HEK293 (cell line): Measurements from ENCODE around the gene UPB1.

Experiments
- CTCF ChIA-PET: fragments of 350-600 bp; formaldehyde crosslinking; extraction: SDS; loops from one replicate; lab custom pipeline; 2021; ENCODE audit warnings: antibody characterized with exemption; lab: Yijun Ruan, JAX
- POLR2A ChIA-PET: fragments of 300-600 bp; formaldehyde crosslinking; extraction: SDS; loops from one replicate; lab custom pipeline; 2020; ENCODE audit warnings: antibody characterized with exemption, inconsistent platforms; lab: Yijun Ruan, JAX
- H3K27ac ChIP-seq: fragments of 200-500 bp; sonication (Bioruptor generic); 2 replicates; pipeline ENCODE4 v1.5.1; 2014; ENCODE audit warnings: low read depth, low read length, control low read depth, inconsistent platforms; ENCODE audit errors: extremely low read depth
- H3K36me3 ChIP-seq, 2 experiments: fragments of 200-500 bp in 1 of 2; sonication (Bioruptor generic) in 1 of 2; 1 replicate in 1 of 2; 2 replicates in 1 of 2; pipeline ENCODE4 v1.5.1; 2014 to 2017; ENCODE audit warnings: inconsistent platforms in 2 of 2, low read length in 2 of 2; ENCODE audit not compliant: control insufficient read depth in 2 of 2, insufficient read depth in 1 of 2
- H3K4me1 ChIP-seq: fragments of 200-500 bp; sonication (Bioruptor generic); 2 replicates; pipeline ENCODE4 v1.5.1; 2014; ENCODE audit warnings: mild to moderate bottlenecking, low read length, inconsistent platforms; ENCODE audit not compliant: control insufficient read depth, insufficient read depth
- H3K4me3 ChIP-seq: 2 replicates; pipeline ENCODE4 v1.5.1; 2011; ENCODE audit warnings: low read depth, mild to moderate bottlenecking, control low read depth, low read length, moderate library complexity
- H3K9me3 ChIP-seq: fragments of 200-500 bp; sonication (Bioruptor generic); 2 replicates; pipeline ENCODE4 v1.5.1; 2014; ENCODE audit warnings: low read depth, low read length, inconsistent platforms; ENCODE audit not compliant: control insufficient read depth, insufficient read depth
- BCL6B ChIP-seq: fragments of 450-650 bp; formaldehyde crosslinking; IDR thresholded peaks from 2 replicates; pipeline ENCODE4 v1.5.1; 2017; ENCODE audit warnings: missing biosample characterization, missing genetic modification characterization
- GLIS1 ChIP-seq: fragments of 450-650 bp; formaldehyde crosslinking; IDR thresholded peaks from 2 replicates; pipeline ENCODE4 v1.5.1; 2016; ENCODE audit warnings: missing biosample characterization, missing genetic modification characterization
- IKZF3 ChIP-seq: fragments of 450-650 bp; IDR thresholded peaks from 2 replicates; pipeline ENCODE4 v1.5.0; 2018; ENCODE audit warnings: missing biosample characterization, mild to moderate bottlenecking, missing genetic modification characterization, moderate library complexity
- MYNN ChIP-seq: fragments of 450-650 bp; formaldehyde crosslinking; IDR thresholded peaks from 2 replicates; pipeline ENCODE4 v1.5.1; 2016; ENCODE audit warnings: missing biosample characterization, missing genetic modification characterization, borderline replicate concordance
- PATZ1 ChIP-seq: fragments of 450-650 bp; formaldehyde crosslinking; IDR thresholded peaks from 2 replicates; pipeline ENCODE4 v1.5.1; 2016; ENCODE audit warnings: missing biosample characterization, missing genetic modification characterization
- PBX3 ChIP-seq: sonication (generic); formaldehyde crosslinking; IDR thresholded peaks from 2 replicates; pipeline ENCODE4 v1.8.1; 2022; ENCODE audit warnings: mild to moderate bottlenecking, moderate library complexity, missing genetic modification reagents
- PRDM6 ChIP-seq: fragments of 450-650 bp; formaldehyde crosslinking; IDR thresholded peaks from 2 replicates; pipeline ENCODE4 v1.5.1; 2017; ENCODE audit warnings: missing biosample characterization, missing genetic modification characterization
- SCRT1 ChIP-seq: fragments of 450-650 bp; formaldehyde crosslinking; IDR thresholded peaks from 2 replicates; pipeline ENCODE4 v1.5.1; 2016; ENCODE audit warnings: missing biosample characterization, missing genetic modification characterization, borderline replicate concordance
- SP3 ChIP-seq: fragments of 450-650 bp; formaldehyde crosslinking; IDR thresholded peaks from 2 replicates; pipeline ENCODE4 v1.5.1; 2016; ENCODE audit warnings: missing biosample characterization, missing genetic modification characterization
- ZBTB11 ChIP-seq: fragments of 450-650 bp; formaldehyde crosslinking; conservative IDR thresholded peaks from 2 replicates; pipeline ENCODE4 v1.5.1; 2016; ENCODE audit warnings: low read depth, missing biosample characterization, missing genetic modification characterization
- ZEB2 ChIP-seq: fragments of 450-650 bp; formaldehyde crosslinking; IDR thresholded peaks from 2 replicates; pipeline ENCODE4 v1.5.1; 2016; ENCODE audit warnings: missing biosample characterization, missing genetic modification characterization
- ZFP3 ChIP-seq: fragments of 450-650 bp; formaldehyde crosslinking; IDR thresholded peaks from 2 replicates; pipeline ENCODE4 v1.5.1; 2016; ENCODE audit warnings: low read depth, missing biosample characterization, missing genetic modification characterization
- ZNF112 ChIP-seq: fragments of 450-650 bp; formaldehyde crosslinking; IDR thresholded peaks from 2 replicates; pipeline ENCODE4 v1.5.0; 2017; ENCODE audit warnings: missing biosample characterization, missing genetic modification characterization
- ZNF155 ChIP-seq: fragments of 450-650 bp; formaldehyde crosslinking; IDR thresholded peaks from 2 replicates; pipeline ENCODE4 v1.5.1; 2016; ENCODE audit warnings: missing biosample characterization, missing genetic modification characterization
- ZNF24 ChIP-seq: fragments of 450-650 bp; formaldehyde crosslinking; IDR thresholded peaks from 2 replicates; pipeline ENCODE4 v1.5.1; 2016; ENCODE audit warnings: missing biosample characterization, missing genetic modification characterization
- ZNF394 ChIP-seq: fragments of 450-650 bp; formaldehyde crosslinking; IDR thresholded peaks from 2 replicates; pipeline ENCODE4 v1.5.1; 2016; ENCODE audit warnings: missing biosample characterization, missing genetic modification characterization, mild to moderate bottlenecking, moderate library complexity, borderline replicate concordance
- ZNF48 ChIP-seq: fragments of 450-650 bp; formaldehyde crosslinking; IDR thresholded peaks from 2 replicates; pipeline ENCODE4 v1.5.1; 2016; ENCODE audit warnings: missing biosample characterization, missing genetic modification characterization
- ZNF513 ChIP-seq: fragments of 450-650 bp; IDR thresholded peaks from 2 replicates; pipeline ENCODE4 v1.5.1; 2018; ENCODE audit warnings: missing biosample characterization, missing genetic modification characterization
- ZNF544 ChIP-seq: fragments of 450-650 bp; formaldehyde crosslinking; IDR thresholded peaks from 2 replicates; pipeline ENCODE4 v1.5.0; 2017; ENCODE audit warnings: missing biosample characterization, missing genetic modification characterization
- ZNF560 ChIP-seq: fragments of 450-650 bp; formaldehyde crosslinking; IDR thresholded peaks from 2 replicates; pipeline ENCODE4 v1.5.1; 2017; ENCODE audit warnings: missing biosample characterization, missing genetic modification characterization, borderline replicate concordance
- ZNF624 ChIP-seq: fragments of 450-650 bp; formaldehyde crosslinking; IDR thresholded peaks from 2 replicates; pipeline ENCODE4 v1.5.1; 2017; ENCODE audit warnings: missing biosample characterization, missing genetic modification characterization
- ZNF692 ChIP-seq: fragments of 450-650 bp; formaldehyde crosslinking; IDR thresholded peaks from 2 replicates; pipeline ENCODE4 v1.5.1; 2016; ENCODE audit warnings: missing biosample characterization, missing genetic modification characterization
- ZNF792 ChIP-seq: fragments of 450-650 bp; formaldehyde crosslinking; IDR thresholded peaks from 2 replicates; pipeline ENCODE4 v1.5.1; 2016; ENCODE audit warnings: missing biosample characterization, missing genetic modification characterization

The UPB1 gene

GRCh38 chr22:24498824-24499223 lies 3.7 kb downstream of the UPB1 start:
- no peaks in the 10 kb centered on the region for H3K36me3 ChIP-seq
- no peak overlapping the region for H3K4me3 ChIP-seq
- H3K4me1 ChIP-seq = no peaks in the 10 kb centered on the region
- no peak for TF ChIP-seq MYNN (tag by site-specific recombination)
- TF ChIP-seq ZNF155 = no peak
- no peak for TF ChIP-seq ZNF513
- no peak for TF ChIP-seq ZNF624 (tag by site-specific recombination)
- TF ChIP-seq ZBTB11 (tag by site-specific recombination) = no peak
- TF ChIP-seq GLIS1 (tag by site-specific recombination) = no peak
- no peak for TF ChIP-seq IKZF3 (tag by site-specific recombination)
- no peak for TF ChIP-seq ZNF112 (tag by site-specific recombination)
- TF ChIP-seq ZNF24 (tag by site-specific recombination) = no peak
- no peak for TF ChIP-seq ZNF560
- TF ChIP-seq PRDM6 (tag by site-specific recombination) = no peak
- TF ChIP-seq SCRT1 (tag by site-specific recombination) = no peak
- TF ChIP-seq ZFP3 (tag by site-specific recombination) = no peak
- TF ChIP-seq ZEB2 = no peak
- no peak for TF ChIP-seq ZNF544
- no peak for TF ChIP-seq ZNF792 (tag by site-specific recombination)
- no peak for TF ChIP-seq SP3 (tag by site-specific recombination)
- TF ChIP-seq ZNF394 (tag by site-specific recombination) = no peak
- ChIA-PET POLR2A (no interaction called here), CTCF (interaction anchor here (0.5 to 0.7 kb wide), 2 partner anchors 35 to 76 kb away, joined by 4 read pairs; no protein-coding TSS in a partner anchor)
- H3K9me3 ChIP-seq = no peaks in the 10 kb centered on the region
- H3K27ac ChIP-seq = no peak overlapping the region

- no peak overlapping the region for H3K4me3 ChIP-seq
- ChIA-PET POLR2A (no interaction called here), CTCF (interaction anchor here (1.1 to 6.7 kb wide), 3 partner anchors 12 to 310 kb away, joined by 3 to 99 read pairs (median 4); no protein-coding TSS in a partner anchor)
- H3K36me3 ChIP-seq = no peaks in the 10 kb centered on the region
- H3K27ac ChIP-seq = no peak overlapping the region
- H3K4me1 ChIP-seq = no peaks in the 10 kb centered on the region
- no peaks in the 10 kb centered on the region for H3K9me3 ChIP-seq
- TF ChIP-seq ZNF692 (tag by site-specific recombination) (no peak), PBX3 (no peak), ZNF544 (no peak), ZNF48 (tag by site-specific recombination) (no peak), PATZ1 (no peak), BCL6B (tag by site-specific recombination) (no peak)
These were observed 4.7 kb downstream of the UPB1 start for GRCh38 chr22:24499706-24500276.
